ENCODE data around the gene GNGT2.
"Not testable (repeated sequence)": the region's sequence is repeated elsewhere in the genome, so short reads cannot be mapped to it uniquely, and the experiment has no call there.

GNGT2 gene

DNA sequence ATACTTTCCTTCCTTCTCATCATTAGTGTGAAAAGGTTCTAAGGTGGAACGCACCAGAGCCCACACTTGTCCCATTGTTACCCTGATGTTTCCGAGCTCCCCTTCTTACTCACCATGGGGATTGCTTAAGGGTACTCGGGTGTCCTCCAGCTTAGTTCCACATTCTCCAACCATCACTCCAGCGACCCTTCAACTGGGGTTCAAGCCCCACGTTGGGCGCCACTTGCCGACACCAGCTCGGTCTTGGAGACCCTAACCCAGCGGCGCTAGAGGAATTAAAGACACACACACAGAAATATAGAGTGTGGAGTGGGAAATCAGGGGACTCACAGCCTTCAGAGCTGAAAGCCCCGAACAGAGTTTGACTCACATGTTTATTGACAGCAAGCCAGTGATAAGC, 34.4 kb downstream of the GNGT2 start:
- not testable (repeated sequence) for H3K36me3 ChIP-seq (replicated peaks in 1 of 2; ENCODE audit: control insufficient read depth in 2 of 2, insufficient read depth in 2 of 2, low read length in 2 of 2); H3K27me3 ChIP-seq (ENCODE audit: control insufficient read depth in 3 of 3, insufficient read depth in 3 of 3, low read depth in 1 of 3, low read length in 3 of 3); DNase-seq (ENCODE audit: low spot score); H2BK5ac ChIP-seq (ENCODE audit: low read length); H3K4me2 ChIP-seq (ENCODE audit: insufficient read depth, low read length, poor library complexity, severe bottlenecking); H3K79me1 ChIP-seq (ENCODE audit: low read depth, low read length); H2BK12ac ChIP-seq (ENCODE audit: low read length); H3K14ac ChIP-seq (ENCODE audit: low read length); H3K4me1 ChIP-seq (ENCODE audit: control insufficient read depth in 2 of 2, insufficient read depth in 1 of 2, low read depth in 1 of 2, low read length in 2 of 2); H3K18ac ChIP-seq (ENCODE audit: low read length); H2BK15ac ChIP-seq (ENCODE audit: low read length); H2AFZ ChIP-seq (ENCODE audit: low read length); H2BK120ac ChIP-seq (ENCODE audit: low read depth, low read length); H2AK5ac ChIP-seq (ENCODE audit: low read depth, low read length); H3K4ac ChIP-seq (ENCODE audit: low read length); H4K8ac ChIP-seq (ENCODE audit: low read depth, low read length); H4K91ac ChIP-seq (ENCODE audit: low read depth, low read length, poor library complexity); H3K4me3 ChIP-seq (ENCODE audit: low read length in 2 of 2); H3K23ac ChIP-seq (ENCODE audit: low read depth, low read length, poor library complexity); H3K27ac ChIP-seq (replicated peaks; ENCODE audit: low read length); H3K9ac ChIP-seq (ENCODE audit: low read depth, low read length, poor library complexity)
- peaks cover 4 to 12% of the 10 kb centered on the region in 2 donors for H3K9me3 ChIP-seq (replicated peaks in 1 of 2; ENCODE audit: control insufficient read depth in 2 of 2, insufficient read depth in 1 of 2, low read depth in 1 of 2, low read length in 2 of 2)
- no CpG with 5 or more reads among the region's 11 CpGs for WGBS, 2 donors (ENCODE audit: extremely low coverage in 2 of 2, insufficient read length in 2 of 2, insufficient replicate concordance in 1 of 2)

DNA sequence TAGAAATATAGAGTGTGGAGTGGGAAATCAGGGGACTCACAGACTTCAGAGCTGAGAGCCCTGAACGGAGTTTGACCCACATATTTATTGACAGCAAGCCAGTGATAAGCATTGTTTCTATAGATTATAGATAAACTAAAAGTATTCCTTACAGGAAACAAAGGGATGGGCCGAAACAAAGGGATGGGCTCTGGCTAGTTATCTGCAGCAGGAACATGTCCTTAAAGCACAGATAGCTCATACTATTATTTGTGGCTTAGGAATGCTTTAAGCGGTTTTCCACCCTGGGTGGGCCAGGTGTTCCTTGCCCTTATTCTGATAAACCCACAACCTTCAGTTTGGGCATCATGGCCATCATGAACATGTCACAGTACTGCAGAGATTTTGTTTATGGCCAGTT, 39.7 kb downstream of the GNGT2 start:
- H4K91ac ChIP-seq (ENCODE audit: low read depth, low read length, poor library complexity); H3K9ac ChIP-seq (ENCODE audit: low read depth, low read length, poor library complexity); H3K23ac ChIP-seq (ENCODE audit: low read depth, low read length, poor library complexity); H2AFZ ChIP-seq (ENCODE audit: low read length); H2BK12ac ChIP-seq (ENCODE audit: low read length); H3K27ac ChIP-seq (replicated peaks; ENCODE audit: low read length); H2BK120ac ChIP-seq (ENCODE audit: low read depth, low read length); H2BK15ac ChIP-seq (ENCODE audit: low read length); H3K4me1 ChIP-seq (ENCODE audit: control insufficient read depth in 2 of 2, insufficient read depth in 1 of 2, low read depth in 1 of 2, low read length in 2 of 2); H2AK5ac ChIP-seq (ENCODE audit: low read depth, low read length); H3K9me3 ChIP-seq (replicated peaks in 1 of 2; ENCODE audit: control insufficient read depth in 2 of 2, insufficient read depth in 1 of 2, low read depth in 1 of 2, low read length in 2 of 2); H2BK5ac ChIP-seq (ENCODE audit: low read length); H3K4ac ChIP-seq (ENCODE audit: low read length); H3K4me3 ChIP-seq (ENCODE audit: low read length in 2 of 2); H3K14ac ChIP-seq (ENCODE audit: low read length); H4K8ac ChIP-seq (ENCODE audit: low read depth, low read length); H3K4me2 ChIP-seq (ENCODE audit: insufficient read depth, low read length, poor library complexity, severe bottlenecking); DNase-seq (ENCODE audit: low spot score); H3K79me1 ChIP-seq (ENCODE audit: low read depth, low read length); H3K18ac ChIP-seq (ENCODE audit: low read length); H3K36me3 ChIP-seq (replicated peaks in 1 of 2; ENCODE audit: control insufficient read depth in 2 of 2, insufficient read depth in 2 of 2, low read length in 2 of 2): not testable (repeated sequence)
- H3K27me3 ChIP-seq (ENCODE audit: control insufficient read depth in 3 of 3, insufficient read depth in 3 of 3, low read depth in 1 of 3, low read length in 3 of 3): peaks cover 0 to 11% (median 0%) of the 10 kb centered on the region in 3 experiments
- WGBS, 2 donors (ENCODE audit: extremely low coverage in 2 of 2, insufficient read length in 2 of 2, insufficient replicate concordance in 1 of 2): no CpG with 5 or more reads among the region's 3 CpGs

DNA sequence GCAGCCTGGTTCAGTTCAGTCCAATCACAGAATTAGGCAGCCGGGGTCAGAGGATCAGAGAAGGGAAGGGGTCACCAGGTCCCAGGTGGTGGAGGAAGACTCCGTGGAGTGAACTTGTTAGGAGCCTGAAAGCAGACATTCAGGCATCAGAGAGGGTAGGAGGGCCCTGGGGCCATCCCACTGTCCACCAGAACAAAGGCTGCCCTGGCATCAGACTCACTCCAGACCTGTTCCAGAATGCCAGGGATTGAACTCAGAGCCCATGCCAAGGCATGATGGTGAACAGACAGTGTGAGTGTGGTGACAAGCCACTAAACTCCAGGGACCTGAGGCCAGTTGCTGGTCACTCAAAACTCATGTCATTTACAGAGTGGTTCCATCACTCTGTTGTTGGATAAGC, 40.2 kb downstream of the GNGT2 start:
- no CpG with 5 or more reads among the region's 2 CpGs for WGBS, 2 donors (ENCODE audit: extremely low coverage in 2 of 2, insufficient read length in 2 of 2, insufficient replicate concordance in 1 of 2)
- Histone ChIP-seq H3K27me3 (ENCODE audit: control insufficient read depth in 3 of 3, insufficient read depth in 3 of 3, low read depth in 1 of 3, low read length in 3 of 3) (peaks cover 0 to 11% (median 0%) of the 10 kb centered on the region in 3 experiments), H3K14ac (ENCODE audit: low read length) (no peak overlapping the region), H3K23ac (ENCODE audit: low read depth, low read length, poor library complexity) (no peak overlapping the region), H3K36me3 (replicated peaks in 1 of 2; ENCODE audit: control insufficient read depth in 2 of 2, insufficient read depth in 2 of 2, low read length in 2 of 2) (no peaks in the 10 kb centered on the region), H2BK15ac (ENCODE audit: low read length) (no peak overlapping the region), H4K91ac (ENCODE audit: low read depth, low read length, poor library complexity) (no peak overlapping the region), H2AFZ (ENCODE audit: low read length) (no peak overlapping the region), H2BK12ac (ENCODE audit: low read length) (no peak overlapping the region), H3K9me3 (replicated peaks in 1 of 2; ENCODE audit: control insufficient read depth in 2 of 2, insufficient read depth in 1 of 2, low read depth in 1 of 2, low read length in 2 of 2) (peaks cover 0 to 2% of the 10 kb centered on the region in 2 donors), H3K4me3 (ENCODE audit: low read length in 2 of 2) (peak overlapping the region in 1 of 2 donors; percentile 37), H2BK120ac (ENCODE audit: low read depth, low read length) (no peak overlapping the region), H2BK5ac (ENCODE audit: low read length) (no peak overlapping the region), H3K4ac (ENCODE audit: low read length) (no peak overlapping the region), H3K18ac (ENCODE audit: low read length) (no peak overlapping the region), H2AK5ac (ENCODE audit: low read depth, low read length) (no peak overlapping the region), H3K27ac (replicated peaks; ENCODE audit: low read length) (no peak overlapping the region), H3K4me2 (ENCODE audit: insufficient read depth, low read length, poor library complexity, severe bottlenecking) (no peak overlapping the region), H3K4me1 (ENCODE audit: control insufficient read depth in 2 of 2, insufficient read depth in 1 of 2, low read depth in 1 of 2, low read length in 2 of 2) (no peaks in the 10 kb centered on the region), H3K79me1 (ENCODE audit: low read depth, low read length) (no peaks in the 10 kb centered on the region), H4K8ac (ENCODE audit: low read depth, low read length) (no peak overlapping the region), H3K9ac (ENCODE audit: low read depth, low read length, poor library complexity) (no peak overlapping the region)
- DNase-seq (ENCODE audit: low spot score): no peak

DNA sequence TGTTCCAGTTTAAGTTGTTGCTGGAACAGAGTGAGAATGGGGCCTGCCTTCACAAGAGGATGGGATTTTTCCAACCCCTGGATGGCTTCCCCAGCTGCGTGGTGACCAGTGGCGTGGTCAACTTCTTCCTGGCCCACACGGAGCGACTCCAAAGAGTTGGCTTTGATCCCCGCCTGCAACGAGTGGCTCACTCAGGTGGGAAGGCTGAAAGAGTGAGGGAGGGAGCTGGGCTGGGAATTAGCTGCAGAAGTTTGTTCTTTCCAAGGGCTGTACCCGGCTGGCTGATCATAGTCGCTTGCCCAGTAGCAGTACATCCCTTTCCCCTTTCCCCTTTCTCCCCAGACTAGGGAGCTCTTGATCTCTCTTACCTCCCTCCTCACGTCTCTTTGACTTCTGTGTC, 41.7 kb downstream of the GNGT2 start:
- no peak for DNase-seq (ENCODE audit: low spot score)
- Histone ChIP-seq H2BK12ac (ENCODE audit: low read length) (no peak overlapping the region), H2BK15ac (ENCODE audit: low read length) (no peak overlapping the region), H2BK120ac (ENCODE audit: low read depth, low read length) (no peak overlapping the region), H3K14ac (ENCODE audit: low read length) (no peak overlapping the region), H3K4ac (ENCODE audit: low read length) (no peak overlapping the region), H4K8ac (ENCODE audit: low read depth, low read length) (no peak overlapping the region), H3K23ac (ENCODE audit: low read depth, low read length, poor library complexity) (no peak overlapping the region), H3K79me1 (ENCODE audit: low read depth, low read length) (no peaks in the 10 kb centered on the region), H2AK5ac (ENCODE audit: low read depth, low read length) (no peak overlapping the region), H3K9me3 (replicated peaks in 1 of 2; ENCODE audit: control insufficient read depth in 2 of 2, insufficient read depth in 1 of 2, low read depth in 1 of 2, low read length in 2 of 2) (peaks cover 0 to 2% of the 10 kb centered on the region in 2 donors), H3K27ac (replicated peaks; ENCODE audit: low read length) (no peak overlapping the region), H2AFZ (ENCODE audit: low read length) (no peak overlapping the region), H2BK5ac (ENCODE audit: low read length) (no peak overlapping the region), H3K27me3 (ENCODE audit: control insufficient read depth in 3 of 3, insufficient read depth in 3 of 3, low read depth in 1 of 3, low read length in 3 of 3) (peaks cover 0 to 11% (median 0%) of the 10 kb centered on the region in 3 experiments), H3K4me1 (ENCODE audit: control insufficient read depth in 2 of 2, insufficient read depth in 1 of 2, low read depth in 1 of 2, low read length in 2 of 2) (no peaks in the 10 kb centered on the region), H3K18ac (ENCODE audit: low read length) (peak overlapping the region; percentile 32), H3K9ac (ENCODE audit: low read depth, low read length, poor library complexity) (no peak overlapping the region), H3K4me3 (ENCODE audit: low read length in 2 of 2) (no peak overlapping the region), H3K4me2 (ENCODE audit: insufficient read depth, low read length, poor library complexity, severe bottlenecking) (no peak overlapping the region), H4K91ac (ENCODE audit: low read depth, low read length, poor library complexity) (no peak overlapping the region), H3K36me3 (replicated peaks in 1 of 2; ENCODE audit: control insufficient read depth in 2 of 2, insufficient read depth in 2 of 2, low read length in 2 of 2) (no peaks in the 10 kb centered on the region)
- no CpG with 5 or more reads among the region's 9 CpGs for WGBS, 2 donors (ENCODE audit: extremely low coverage in 2 of 2, insufficient read length in 2 of 2, insufficient replicate concordance in 1 of 2)
